Esophagus muscularis mucosa (tissue), 4 donors: ENCODE measurements around the gene COG1. TPM values are rescaled to one million over a fixed set of nuclear protein-coding genes. Genes with fewer than 3 reads are reported as not detected.
A peak's percentile ranks its signal among the peaks of the same experiment; 100 is the strongest.

Experiments used
- DNase-seq: peaks from one replicate; pipeline ENCODE4 v3.0.0-alpha.2; 2017; ENCODE audit errors: extremely low spot score
- H3K27ac ChIP-seq, 4 donors: fragments of 200-600 bp; sonication (generic); replicated peaks in 1 of 4; 1 replicate in 3 of 4; 2 replicates in 1 of 4; pipeline ENCODE4 v1.5.1; 2016 to 2019; ENCODE audit warnings: mild to moderate bottlenecking in 1 of 4
- H3K27me3 ChIP-seq, 4 donors: fragments of 200-600 bp; sonication (generic); one replicate each; pipeline versions ENCODE4 v1.5.1 to v1.6.0; 2016 to 2019
- H3K36me3 ChIP-seq, 4 donors: fragments of 200-600 bp; sonication (generic); one replicate each; pipeline ENCODE4 v1.5.1; 2016 to 2019
- H3K4me1 ChIP-seq, 4 donors: fragments of 200-600 bp; sonication (generic); one replicate each; pipeline ENCODE4 v1.5.1; 2016 to 2019
- H3K4me3 ChIP-seq, 4 donors: fragments of 200-600 bp; sonication (generic); 1 replicate in 2 of 4; 2 replicates in 2 of 4; pipeline ENCODE4 v1.5.1; 2016 to 2019; ENCODE audit warnings: mild to moderate bottlenecking in 4 of 4, moderate library complexity in 1 of 4
- H3K9me3 ChIP-seq, 4 donors: fragments of 200-600 bp; sonication (generic); 1 replicate in 3 of 4; 2 replicates in 1 of 4; pipeline ENCODE4 v1.5.1; 2016 to 2019
- CTCF ChIP-seq, 3 experiments: fragments of 200-600 bp in 2 of 3; fragments of 450-650 bp in 1 of 3; sonication (generic) in 2 of 3; IDR thresholded peaks; one replicate each; pipeline ENCODE4 v1.5.1; 2017 to 2019; ENCODE audit warnings: antibody characterized with exemption in 3 of 3, mild to moderate bottlenecking in 2 of 3, moderate library complexity in 1 of 3
- EP300 ChIP-seq: sonication (generic); formaldehyde crosslinking; IDR thresholded peaks from one replicate; pipeline ENCODE4 v1.6.1; 2017; ENCODE audit warnings: antibody characterized with exemption
- POLR2A ChIP-seq: fragments of 450-650 bp; IDR thresholded peaks from one replicate; pipeline ENCODE4 v1.6.1; 2017; ENCODE audit warnings: antibody characterized with exemption, moderate library complexity, mild to moderate bottlenecking, low read depth
- POLR2AphosphoS5 ChIP-seq, 2 donors: sonication (generic); formaldehyde crosslinking; IDR thresholded peaks; one replicate each; pipeline ENCODE4 v1.6.1; 2017; ENCODE audit warnings: antibody characterized with exemption in 2 of 2
- WGBS: methylation state at CpG from one replicate; pipeline ENCODE4 v1.1.5; 2018; 5-methylcytosine and 5-hydroxymethylcytosine counted together
- intact Hi-C: fragments of 100-400 bp; cut with DNase I; formaldehyde crosslinking; loops from one replicate; pipeline ENCODE4 v1.15.1; 2023
- total RNA-seq, 4 donors: library from RNA; depleted of rRNA; stranded (reverse); fragments of >200 nt; gene quantifications; one replicate each; pipeline versions ENCODE4 v1.1.0 to v1.2.1, GENCODE V29; 2016

The COG1 gene
- total RNA-seq, 4 donors from 2014 or later, result 19.1 to 36.5 (median 27.3) TPM

DNA sequence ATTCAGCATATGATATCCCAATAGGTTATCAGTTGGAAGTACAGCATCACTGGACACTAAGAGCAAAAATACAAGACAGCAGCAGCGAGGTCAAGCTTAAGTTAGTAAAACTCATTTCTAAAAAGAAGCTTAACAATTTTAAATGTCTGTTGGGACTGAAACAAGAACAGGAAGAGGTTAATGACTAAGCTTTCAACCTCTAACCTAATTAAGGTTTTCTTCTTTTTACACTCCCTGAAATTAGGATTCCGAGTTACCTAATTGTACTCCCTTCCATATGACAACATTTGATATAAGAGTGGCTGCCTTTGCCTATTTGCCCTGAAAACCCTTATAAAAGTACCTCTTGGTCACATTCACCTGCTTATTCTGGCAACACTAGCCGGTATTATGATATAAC lies 34.5 kb downstream of the COG1 start:
- Histone ChIP-seq H3K4me1 (peaks cover 45 to 65% (median 60%) of the 10 kb centered on the region in 4 donors), H3K4me3 (no peak overlapping the region), H3K27me3 (no peaks in the 10 kb centered on the region), H3K36me3 (peaks cover 0 to 7% (median 2%) of the 10 kb centered on the region in 4 donors), H3K27ac (peak overlapping the region in 3 of 4 donors; percentile 4 to 30 (median 26)), H3K9me3 (no peaks in the 10 kb centered on the region)
- TF ChIP-seq POLR2A (no peak), EP300 (no peak), POLR2AphosphoS5 (IDR thresholded peaks at IDR 0.05) (no peak), CTCF (IDR thresholded peaks at IDR 0.05) (no peak)
- 55% methylated on average over 3 of the region's 3 CpGs for WGBS
- no peak for DNase-seq
- intact Hi-C loops, result no loop called here

DNA sequence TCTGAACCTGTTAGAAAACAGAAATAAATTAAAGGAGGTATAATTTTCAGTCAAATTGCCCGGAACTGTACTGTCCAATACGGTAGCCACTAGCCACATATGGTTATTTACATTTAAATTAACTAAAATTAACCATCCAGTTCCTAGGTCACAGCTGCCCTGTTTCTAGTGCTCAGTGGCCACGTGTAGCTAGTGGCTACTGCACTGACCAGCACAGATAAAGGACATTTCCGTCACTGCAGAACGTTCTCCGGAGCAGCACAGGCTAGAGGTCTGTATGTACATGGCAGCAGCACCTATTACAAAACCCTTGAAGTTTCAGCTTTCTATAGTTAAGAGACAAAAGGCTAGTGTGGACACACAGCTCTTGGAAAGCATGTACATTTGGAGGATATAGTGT lies 35.1 kb downstream of the COG1 start:
- Histone ChIP-seq H3K27ac (peak overlapping the region in 3 of 4 donors; percentile 2 to 29 (median 4)), H3K4me1 (peaks cover 45 to 65% (median 60%) of the 10 kb centered on the region in 4 donors), H3K36me3 (peaks cover 0 to 4% (median under 1%) of the 10 kb centered on the region in 4 donors), H3K9me3 (no peaks in the 10 kb centered on the region), H3K27me3 (no peaks in the 10 kb centered on the region), H3K4me3 (no peak overlapping the region)
- no peak for DNase-seq
- 84% methylated on average over 6 of the region's 6 CpGs for WGBS
- intact Hi-C loops, result no loop called here
- TF ChIP-seq POLR2AphosphoS5 (IDR thresholded peaks at IDR 0.05), result no peak
- TF ChIP-seq EP300, result no peak
- TF ChIP-seq POLR2A, result no peak
- no peak for TF ChIP-seq CTCF (IDR thresholded peaks at IDR 0.05)

DNA sequence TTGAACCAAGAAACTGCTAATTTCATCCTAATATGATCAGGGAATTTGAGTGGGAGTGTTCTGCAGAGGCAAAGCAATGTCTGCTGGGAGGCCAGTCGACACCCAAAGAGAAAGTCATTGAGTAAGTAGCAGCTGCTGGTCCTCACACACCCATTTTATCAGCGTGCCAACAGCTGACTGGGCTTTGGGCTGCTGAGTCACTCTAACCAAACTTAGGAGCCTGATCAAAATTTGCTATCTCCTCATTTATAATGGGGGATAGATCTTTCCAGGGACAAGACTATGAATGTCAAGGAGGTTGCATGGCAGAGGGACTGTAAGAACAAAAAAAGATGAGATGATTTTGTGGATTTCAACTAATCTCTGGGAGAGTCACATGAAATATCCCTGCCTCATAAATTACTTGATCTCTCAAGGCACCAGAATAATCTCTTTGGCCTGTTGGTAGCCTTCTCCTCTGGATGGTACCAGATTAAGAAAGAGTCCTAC lies 35.9 kb downstream of the COG1 start:
- H3K27me3 ChIP-seq, result no peaks in the 10 kb centered on the region
- no peaks in the 10 kb centered on the region for H3K9me3 ChIP-seq
- H3K4me1 ChIP-seq, result peaks cover 51 to 74% (median 68%) of the 10 kb centered on the region in 4 donors
- H3K36me3 ChIP-seq, result peaks cover 0 to 4% (median 0%) of the 10 kb centered on the region in 4 donors
- H3K27ac ChIP-seq, result peak overlapping the region; percentile 24 to 66 (median 60)
- H3K4me3 ChIP-seq, result no peak overlapping the region
- no peak for DNase-seq
- TF ChIP-seq EP300 (no peak), POLR2AphosphoS5 (IDR thresholded peaks at IDR 0.05) (peak; percentile 38 to 46)
- intact Hi-C loops, result no loop called here
- 0% methylated on average over 2 of the region's 2 CpGs for WGBS

DNA sequence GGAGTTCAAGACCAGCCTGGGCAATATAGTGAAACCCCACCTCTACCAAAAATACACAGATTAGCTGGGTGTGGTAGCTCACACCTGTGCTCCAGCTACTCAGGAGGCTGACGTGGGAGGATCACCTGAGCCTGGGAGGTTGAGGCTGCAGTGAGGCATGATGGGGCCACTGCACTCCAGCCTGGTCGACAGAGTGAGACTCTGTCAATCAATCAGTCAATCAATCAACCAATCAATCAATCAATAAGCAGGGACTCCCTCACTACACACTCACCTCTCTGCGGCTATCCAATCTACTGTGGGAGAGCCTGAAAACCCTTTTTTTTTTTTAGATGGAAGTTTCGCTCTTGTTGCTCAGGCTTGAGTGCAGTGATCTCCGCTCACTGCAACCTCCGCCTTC lies 37.2 kb downstream of the COG1 start:
- Histone ChIP-seq H3K9me3 (no peaks in the 10 kb centered on the region), H3K27ac (no peak overlapping the region), H3K4me1 (peaks cover 51 to 70% (median 66%) of the 10 kb centered on the region in 4 donors), H3K36me3 (peaks cover 0 to 6% (median under 1%) of the 10 kb centered on the region in 4 donors), H3K27me3 (no peaks in the 10 kb centered on the region), H3K4me3 (no peak overlapping the region)
- WGBS, result 93% methylated on average over 6 of the region's 6 CpGs
- no peak for DNase-seq
- TF ChIP-seq POLR2AphosphoS5 (IDR thresholded peaks at IDR 0.05), result no peak
- no peak for TF ChIP-seq CTCF (IDR thresholded peaks at IDR 0.05)
- TF ChIP-seq POLR2A, result no peak
- no peak for TF ChIP-seq EP300
- intact Hi-C loops, result no loop called here

DNA sequence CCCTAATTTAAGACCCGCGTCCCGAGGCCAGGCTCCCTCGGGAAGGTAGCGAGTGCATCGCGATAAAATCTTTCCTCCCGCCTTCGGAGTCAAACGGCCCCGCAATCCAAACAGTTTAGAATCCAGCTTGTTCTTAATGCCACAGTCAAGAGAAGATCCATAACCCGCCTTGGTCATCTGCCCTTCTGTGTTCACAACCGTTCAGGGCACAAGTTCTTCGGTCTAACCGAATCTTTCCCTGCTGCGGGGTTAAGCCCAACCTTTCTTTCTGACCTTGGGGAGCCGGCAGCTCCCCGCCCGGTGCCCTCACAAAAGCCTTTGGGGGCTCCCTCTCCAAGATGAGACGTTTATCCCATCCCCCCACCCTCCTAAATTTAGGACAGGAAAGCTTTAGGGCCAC lies 38.5 kb downstream of the COG1 start:
- WGBS, result 0% methylated on average over 19 of the region's 20 CpGs
- Histone ChIP-seq H3K36me3 (peaks cover 0 to 18% (median 13%) of the 10 kb centered on the region in 4 donors), H3K4me3 (peak overlapping the region; percentile 71 to 97 (median 82)), H3K27ac (peak overlapping the region; percentile 82 to 90 (median 86)), H3K4me1 (peaks cover 47 to 66% (median 60%) of the 10 kb centered on the region in 4 donors), H3K9me3 (no peaks in the 10 kb centered on the region), H3K27me3 (no peaks in the 10 kb centered on the region)
- TF ChIP-seq POLR2AphosphoS5 (IDR thresholded peaks at IDR 0.05) (no peak), POLR2A (no peak), EP300 (no peak), CTCF (IDR thresholded peaks at IDR 0.05) (no peak)
- intact Hi-C loops, result no loop called here
- DNase-seq, result no peak
